Smooth muscle cell (in vitro differentiated cells): ENCODE data around the gene GALNT14. TPM values are rescaled to one million over a fixed set of nuclear protein-coding genes. Genes with fewer than 3 reads are reported as not detected.

ENCODE experiments used
- DNase-seq: peaks from one replicate; lab custom pipeline; 2025; ENCODE audit not compliant: unreplicated experiment; lab: John Stamatoyannopoulos, UW
- H2AFZ ChIP-seq: fragments of 200-600 bp; sonication (generic); 2 replicates; pipeline ENCODE4 v1.6.0; 2016; ENCODE audit warnings: antibody characterized with exemption, low read depth, mild to moderate bottlenecking
- H3F3A ChIP-seq: fragments of 200-600 bp; sonication (generic); 2 replicates; pipeline ENCODE4 v1.6.0; 2017; ENCODE audit warnings: antibody characterized with exemption, low read depth
- H3K27ac ChIP-seq: fragments of 200-600 bp; sonication (generic); 2 replicates; pipeline ENCODE4 v1.5.1; 2016; ENCODE audit warnings: low read depth, mild to moderate bottlenecking
- H3K27me3 ChIP-seq: fragments of 200-600 bp; sonication (generic); 2 replicates; pipeline ENCODE4 v1.6.1; 2016; ENCODE audit warnings: low read depth, mild to moderate bottlenecking
- H3K36me3 ChIP-seq: fragments of 200-600 bp; sonication (generic); 2 replicates; pipeline ENCODE4 v1.5.1; 2016; ENCODE audit warnings: low read depth
- H3K4me1 ChIP-seq: fragments of 200-600 bp; sonication (generic); 2 replicates; pipeline ENCODE4 v1.5.1; 2016; ENCODE audit warnings: low read depth
- H3K4me2 ChIP-seq: fragments of 200-600 bp; sonication (generic); 2 replicates; pipeline ENCODE4 v1.6.0; 2016; ENCODE audit warnings: mild to moderate bottlenecking
- H3K4me3 ChIP-seq: fragments of 200-600 bp; sonication (generic); 2 replicates; pipeline ENCODE4 v1.5.1; 2016; ENCODE audit warnings: mild to moderate bottlenecking
- H3K79me2 ChIP-seq: fragments of 200-600 bp; sonication (generic); 2 replicates; pipeline ENCODE4 v1.6.0; 2016; ENCODE audit warnings: low read depth, mild to moderate bottlenecking
- H3K9ac ChIP-seq: fragments of 200-600 bp; sonication (generic); 2 replicates; pipeline ENCODE4 v1.6.0; 2016; ENCODE audit warnings: low read depth
- H3K9me3 ChIP-seq: fragments of 200-600 bp; sonication (generic); replicated peaks from 2 replicates; pipeline ENCODE4 v1.5.1; 2016; ENCODE audit warnings: low read depth
- H4K20me1 ChIP-seq: fragments of 200-600 bp; sonication (generic); 2 replicates; pipeline ENCODE4 v1.6.0; 2016; ENCODE audit warnings: low read depth
- WGBS: methylation state at CpG from one replicate; pipeline ENCODE4 v1.1.7; 2016; ENCODE audit warnings: low lambda C conversion rate; 5-methylcytosine and 5-hydroxymethylcytosine counted together
- polyA plus RNA-seq: library from polyadenylated mRNA; unstranded; fragments of >200 nt; fragmentation: Nextera tagmentation; extraction: Ambion mirVana; gene quantifications from 2 replicates; pipeline ENCODE4 v1.2.1, GENCODE V29; 2016
- total RNA-seq: library from RNA; depleted of rRNA; stranded (reverse); fragments of >200 nt; gene quantifications from 2 replicates; pipeline ENCODE4 v1.2.3, GENCODE V29; 2014
- TF ChIP-seq, protein P1 (sequence below): fragments of 200-600 bp; sonication (generic); IDR thresholded peaks from 2 replicates; pipeline ENCODE4 v1.5.1; 2017; ENCODE audit warnings: borderline replicate concordance, mild to moderate bottlenecking, antibody characterized with exemption; ENCODE audit not compliant: insufficient read depth, poor library complexity, severe bottlenecking

GALNT14 gene
- total and polyA plus RNA-seq, 2 experiments from 2014 or later = 0.63 to 1.0 TPM

DNA sequence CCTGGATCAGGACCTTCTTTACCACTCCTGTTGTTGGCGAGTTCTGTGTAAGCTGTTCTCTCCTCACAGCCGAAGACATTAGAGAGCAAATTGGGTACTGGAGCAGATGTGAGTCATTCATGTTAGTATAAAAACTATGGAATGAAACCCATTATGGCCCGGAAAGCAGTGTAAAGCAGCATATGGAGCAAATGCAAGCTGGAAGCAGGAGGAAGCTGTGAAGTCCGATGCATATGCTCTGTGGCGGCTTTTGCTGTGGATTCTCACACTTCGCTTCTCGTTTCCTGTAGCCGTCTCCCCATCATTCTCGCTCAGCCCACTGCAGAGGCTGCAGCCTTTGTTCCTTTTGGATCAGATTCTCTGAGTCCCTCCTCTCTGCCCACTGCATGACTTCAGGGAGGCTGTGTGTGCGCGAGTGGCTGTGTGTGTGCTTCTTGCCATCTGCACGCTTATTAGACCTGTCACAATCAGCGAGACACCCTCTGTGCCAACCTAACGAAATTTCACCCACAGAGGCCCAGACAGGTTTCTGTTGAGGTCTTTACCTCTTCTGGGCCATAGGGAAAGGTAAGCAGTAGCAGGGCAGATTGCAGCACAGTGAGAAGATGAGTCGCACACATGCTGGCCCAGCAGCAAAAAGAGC lies 3.3 kb upstream of the GALNT14 start:
- Histone ChIP-seq H3K27ac (no peak overlapping the region), H3K4me3 (no peak overlapping the region), H3K9me3 (no peaks in the 10 kb centered on the region), H3K36me3 (no peaks in the 10 kb centered on the region), H3F3A (no peaks in the 10 kb centered on the region), H3K4me2 (no peak overlapping the region), H3K27me3 (peaks cover 57% of the 10 kb centered on the region), H4K20me1 (no peaks in the 10 kb centered on the region), H3K4me1 (peaks cover 11% of the 10 kb centered on the region), H2AFZ (no peak overlapping the region), H3K9ac (no peak overlapping the region), H3K79me2 (no peaks in the 10 kb centered on the region)
- TF ChIP-seq, protein P1, sequence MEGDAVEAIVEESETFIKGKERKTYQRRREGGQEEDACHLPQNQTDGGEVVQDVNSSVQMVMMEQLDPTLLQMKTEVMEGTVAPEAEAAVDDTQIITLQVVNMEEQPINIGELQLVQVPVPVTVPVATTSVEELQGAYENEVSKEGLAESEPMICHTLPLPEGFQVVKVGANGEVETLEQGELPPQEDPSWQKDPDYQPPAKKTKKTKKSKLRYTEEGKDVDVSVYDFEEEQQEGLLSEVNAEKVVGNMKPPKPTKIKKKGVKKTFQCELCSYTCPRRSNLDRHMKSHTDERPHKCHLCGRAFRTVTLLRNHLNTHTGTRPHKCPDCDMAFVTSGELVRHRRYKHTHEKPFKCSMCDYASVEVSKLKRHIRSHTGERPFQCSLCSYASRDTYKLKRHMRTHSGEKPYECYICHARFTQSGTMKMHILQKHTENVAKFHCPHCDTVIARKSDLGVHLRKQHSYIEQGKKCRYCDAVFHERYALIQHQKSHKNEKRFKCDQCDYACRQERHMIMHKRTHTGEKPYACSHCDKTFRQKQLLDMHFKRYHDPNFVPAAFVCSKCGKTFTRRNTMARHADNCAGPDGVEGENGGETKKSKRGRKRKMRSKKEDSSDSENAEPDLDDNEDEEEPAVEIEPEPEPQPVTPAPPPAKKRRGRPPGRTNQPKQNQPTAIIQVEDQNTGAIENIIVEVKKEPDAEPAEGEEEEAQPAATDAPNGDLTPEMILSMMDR = no peak
- DNase-seq = no peak
- WGBS = 94% methylated on average over 15 of the region's 15 CpGs

DNA sequence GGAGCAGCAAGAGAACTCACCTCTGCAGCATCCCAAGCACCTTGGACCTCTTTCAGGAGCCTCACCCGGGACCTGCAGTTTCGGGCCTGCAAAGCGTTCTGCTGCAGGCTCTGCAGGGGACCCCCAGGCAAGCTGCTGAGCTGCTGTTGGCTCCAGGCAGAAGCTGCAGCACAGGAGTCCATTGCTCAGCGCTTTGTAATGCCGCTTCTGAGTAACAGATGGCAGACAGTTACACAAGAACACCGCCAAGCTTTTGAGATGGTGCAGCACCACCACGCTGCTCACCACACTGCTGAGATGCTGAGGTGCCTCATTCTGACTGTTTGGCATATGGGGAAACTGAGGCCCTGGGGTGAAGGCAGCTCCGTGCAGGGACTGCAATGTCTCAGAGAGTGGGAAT lies 1.9 kb upstream of the GALNT14 start:
- peaks cover 11% of the 10 kb centered on the region for H3K4me1 ChIP-seq
- TF ChIP-seq, protein P1 = no peak

DNA sequence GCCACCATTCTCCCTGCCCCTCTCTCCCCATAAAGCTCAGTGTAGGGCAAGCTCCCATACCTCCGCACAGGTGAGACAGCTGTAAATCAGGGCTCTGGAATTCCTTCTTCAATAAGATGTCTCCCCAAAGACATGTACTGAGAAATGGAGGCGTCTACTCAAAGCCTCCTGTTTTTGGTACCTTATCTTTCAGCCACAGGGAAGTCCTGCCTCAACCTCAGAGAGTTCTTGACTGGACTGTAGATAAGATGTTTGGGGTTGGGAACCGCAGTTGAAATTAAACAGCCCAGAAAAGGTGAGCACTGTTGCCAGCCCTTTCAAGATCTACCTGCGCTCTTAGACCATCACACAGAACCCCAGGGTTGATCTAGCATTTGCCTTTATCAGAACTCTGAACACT lies 1.4 kb upstream of the GALNT14 start:
- peaks cover 76% of the 10 kb centered on the region for H3K27me3 ChIP-seq
- H3K79me2 ChIP-seq = no peaks in the 10 kb centered on the region
- no peak overlapping the region for H3K4me2 ChIP-seq
- H3K4me1 ChIP-seq = peaks cover 11% of the 10 kb centered on the region
- no peak overlapping the region for H3K4me3 ChIP-seq
- no peak overlapping the region for H2AFZ ChIP-seq
- no peak for DNase-seq
- H3K9me3 ChIP-seq = no peaks in the 10 kb centered on the region
- no peaks in the 10 kb centered on the region for H4K20me1 ChIP-seq
- no peak overlapping the region for H3K9ac ChIP-seq
- H3F3A ChIP-seq = no peaks in the 10 kb centered on the region
- no peak overlapping the region for H3K27ac ChIP-seq
- 95% methylated on average over 4 of the region's 4 CpGs for WGBS
- no peaks in the 10 kb centered on the region for H3K36me3 ChIP-seq
- TF ChIP-seq, protein P1 = no peak

More for the DNA sequence above, 1.9 kb upstream of the GALNT14 start:
- Histone ChIP-seq H3K27ac (no peak overlapping the region), H3K4me2 (no peak overlapping the region), H3K36me3 (no peaks in the 10 kb centered on the region), H3K9ac (no peak overlapping the region), H3K79me2 (no peaks in the 10 kb centered on the region), H4K20me1 (no peaks in the 10 kb centered on the region), H3K9me3 (no peaks in the 10 kb centered on the region), H3K27me3 (peaks cover 71% of the 10 kb centered on the region), H3K4me3 (no peak overlapping the region), H2AFZ (no peak overlapping the region), H3F3A (no peaks in the 10 kb centered on the region)
- DNase-seq = no peak
- WGBS = 87% methylated on average over 8 of the region's 8 CpGs
